Suprapubic skin (tissue), 4 donors: ENCODE results near the gene STAC2.

Source experiments
- EP300 ChIP-seq: sonication (generic); formaldehyde crosslinking; IDR thresholded peaks from one replicate; pipeline ENCODE4 v1.6.1; 2017; ENCODE audit warnings: antibody characterized with exemption
- POLR2A ChIP-seq, 2 donors: fragments of 450-650 bp; IDR thresholded peaks; one replicate each; pipeline ENCODE4 v1.6.1; 2017; ENCODE audit warnings: antibody characterized with exemption in 2 of 2, mild to moderate bottlenecking in 2 of 2, moderate library complexity in 2 of 2
- POLR2AphosphoS5 ChIP-seq, 3 donors: sonication (generic); formaldehyde crosslinking; IDR thresholded peaks; one replicate each; pipeline ENCODE4 v1.6.1; 2017; ENCODE audit warnings: antibody characterized with exemption in 3 of 3
- TF ChIP-seq, protein P1 (sequence below), 2 donors: fragments of 200-600 bp in 1 of 2; fragments of 450-650 bp in 1 of 2; sonication (generic) in 1 of 2; IDR thresholded peaks; one replicate each; pipeline ENCODE4 v1.5.1; 2016 to 2019; ENCODE audit warnings: antibody characterized with exemption in 2 of 2, mild to moderate bottlenecking in 1 of 2, moderate library complexity in 1 of 2

DNA sequence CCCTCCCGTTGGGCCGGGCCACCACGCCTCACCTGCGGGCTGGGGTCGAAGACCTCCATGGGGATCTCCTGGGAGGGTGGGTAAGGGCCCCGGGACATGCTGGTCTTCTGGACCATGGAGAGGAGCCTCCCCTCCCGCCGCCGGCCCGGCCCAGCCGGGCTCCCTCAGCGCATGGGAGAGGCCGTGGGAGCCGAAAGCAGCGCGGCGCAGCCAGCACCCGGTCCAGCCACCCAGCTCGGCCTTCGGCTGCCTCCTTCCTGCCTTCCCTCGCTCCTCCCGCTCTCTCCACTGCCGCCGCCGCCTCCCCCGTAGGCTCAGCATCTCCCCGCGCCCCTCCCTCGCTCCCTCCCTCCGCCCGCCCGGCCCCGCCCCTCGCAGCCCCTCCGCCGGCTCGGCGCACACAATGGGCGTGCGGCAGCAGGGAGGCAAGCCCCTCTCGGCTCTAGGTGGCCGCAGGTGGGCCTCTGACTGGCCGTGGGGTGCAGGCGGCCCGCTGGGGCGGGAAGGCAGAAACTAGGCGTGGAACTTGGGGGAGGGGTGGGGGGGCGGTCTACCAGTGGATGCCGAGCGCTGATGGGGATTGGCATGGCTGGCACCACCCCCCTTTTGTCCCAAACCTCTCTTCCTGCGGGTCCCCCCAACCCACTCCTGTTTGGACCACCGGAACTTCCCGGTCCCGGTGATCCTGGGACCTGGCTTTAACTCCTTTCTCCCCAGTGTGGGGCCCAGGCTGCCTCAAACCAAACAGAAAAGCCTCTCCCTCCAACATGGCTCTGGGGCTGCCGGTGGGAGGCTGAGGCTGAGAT lies 28.2 kb downstream of the STAC2 start, which contains the start of gene CACNB1:
- TF ChIP-seq, protein P1, sequence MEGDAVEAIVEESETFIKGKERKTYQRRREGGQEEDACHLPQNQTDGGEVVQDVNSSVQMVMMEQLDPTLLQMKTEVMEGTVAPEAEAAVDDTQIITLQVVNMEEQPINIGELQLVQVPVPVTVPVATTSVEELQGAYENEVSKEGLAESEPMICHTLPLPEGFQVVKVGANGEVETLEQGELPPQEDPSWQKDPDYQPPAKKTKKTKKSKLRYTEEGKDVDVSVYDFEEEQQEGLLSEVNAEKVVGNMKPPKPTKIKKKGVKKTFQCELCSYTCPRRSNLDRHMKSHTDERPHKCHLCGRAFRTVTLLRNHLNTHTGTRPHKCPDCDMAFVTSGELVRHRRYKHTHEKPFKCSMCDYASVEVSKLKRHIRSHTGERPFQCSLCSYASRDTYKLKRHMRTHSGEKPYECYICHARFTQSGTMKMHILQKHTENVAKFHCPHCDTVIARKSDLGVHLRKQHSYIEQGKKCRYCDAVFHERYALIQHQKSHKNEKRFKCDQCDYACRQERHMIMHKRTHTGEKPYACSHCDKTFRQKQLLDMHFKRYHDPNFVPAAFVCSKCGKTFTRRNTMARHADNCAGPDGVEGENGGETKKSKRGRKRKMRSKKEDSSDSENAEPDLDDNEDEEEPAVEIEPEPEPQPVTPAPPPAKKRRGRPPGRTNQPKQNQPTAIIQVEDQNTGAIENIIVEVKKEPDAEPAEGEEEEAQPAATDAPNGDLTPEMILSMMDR (IDR thresholded peaks at IDR 0.05) = no peak
- TF ChIP-seq POLR2AphosphoS5 (IDR thresholded peaks at IDR 0.05) (no peak), POLR2A (IDR thresholded peaks at IDR 0.05) (no peak), EP300 (no peak)
